Neuron (in vitro differentiated cells): ENCODE results near the gene RAB3GAP1.

Experiments used
- H2AFZ ChIP-seq: one replicate; pipeline ENCODE4 v1.6.1; 2013; ENCODE audit warnings: low read depth, mild to moderate bottlenecking, inconsistent platforms, low read length, moderate library complexity
- H3K27me3 ChIP-seq: one replicate; pipeline ENCODE4 v1.6.1; 2013; ENCODE audit warnings: low read length; ENCODE audit not compliant: insufficient read depth
- H3K36me3 ChIP-seq: one replicate; pipeline ENCODE4 v1.6.1; 2013; ENCODE audit warnings: low read length; ENCODE audit not compliant: insufficient read depth
- H3K4me1 ChIP-seq: one replicate; pipeline ENCODE4 v1.6.1; 2013; ENCODE audit warnings: low read length; ENCODE audit not compliant: insufficient read depth
- H3K4me3 ChIP-seq: 2 replicates; pipeline ENCODE4 v1.5.1; 2013; ENCODE audit warnings: mild to moderate bottlenecking, low read length, moderate library complexity
- H3K9me3 ChIP-seq: one replicate; pipeline ENCODE4 v1.6.1; 2013; ENCODE audit warnings: low read length

RAB3GAP1 gene

GRCh38 chr2:135189148-135189547 lies 137.1 kb downstream of the RAB3GAP1 start:
- Histone ChIP-seq H3K9me3 (peaks cover 7% of the 10 kb centered on the region), H3K27me3 (no peaks in the 10 kb centered on the region), H3K36me3 (no peaks in the 10 kb centered on the region), H3K4me1 (no peaks in the 10 kb centered on the region), H3K4me3 (no peak overlapping the region), H2AFZ (no peak overlapping the region)

- Histone ChIP-seq H3K9me3 (peaks cover 8% of the 10 kb centered on the region), H3K27me3 (no peaks in the 10 kb centered on the region), H2AFZ (no peak overlapping the region), H3K36me3 (no peaks in the 10 kb centered on the region), H3K4me1 (no peaks in the 10 kb centered on the region), H3K4me3 (no peak overlapping the region)
Measured at GRCh38 chr2:135190799-135191198, 138.7 kb downstream of the RAB3GAP1 start.

GRCh38 chr2:135198481-135198880 lies 146.4 kb downstream of the RAB3GAP1 start:
- H3K4me3 ChIP-seq = no peak overlapping the region
- H2AFZ ChIP-seq = no peak overlapping the region
- H3K36me3 ChIP-seq = peaks cover 17% of the 10 kb centered on the region
- H3K4me1 ChIP-seq = no peaks in the 10 kb centered on the region
- no peaks in the 10 kb centered on the region for H3K27me3 ChIP-seq
- H3K9me3 ChIP-seq = peaks cover 2% of the 10 kb centered on the region

GRCh38 chr2:135202751-135203150 lies 150.7 kb downstream of the RAB3GAP1 start:
- Histone ChIP-seq H3K4me1 (no peaks in the 10 kb centered on the region), H3K27me3 (no peaks in the 10 kb centered on the region), H3K4me3 (no peak overlapping the region), H3K9me3 (no peaks in the 10 kb centered on the region), H2AFZ (no peak overlapping the region), H3K36me3 (peaks cover 24% of the 10 kb centered on the region)

GRCh38 chr2:135203944-135204343 lies 151.9 kb downstream of the RAB3GAP1 start:
- Histone ChIP-seq H3K27me3 (no peaks in the 10 kb centered on the region), H3K9me3 (no peaks in the 10 kb centered on the region)

GRCh38 chr2:135208016-135208415 lies 155.9 kb downstream of the RAB3GAP1 start:
- H3K4me1 ChIP-seq = no peaks in the 10 kb centered on the region
- H3K9me3 ChIP-seq = no peaks in the 10 kb centered on the region
- H2AFZ ChIP-seq = no peak overlapping the region
- peaks cover 7% of the 10 kb centered on the region for H3K36me3 ChIP-seq
- no peak overlapping the region for H3K4me3 ChIP-seq
- no peaks in the 10 kb centered on the region for H3K27me3 ChIP-seq

More at GRCh38 chr2:135203944-135204343, 151.9 kb downstream of the RAB3GAP1 start:
- Histone ChIP-seq H3K4me1 (no peaks in the 10 kb centered on the region), H3K36me3 (peaks cover 24% of the 10 kb centered on the region), H3K4me3 (no peak overlapping the region), H2AFZ (no peak overlapping the region)

GRCh38 chr2:135212757-135213156 lies 160.7 kb downstream of the RAB3GAP1 start:
- H3K4me3 ChIP-seq = no peak overlapping the region
- no peaks in the 10 kb centered on the region for H3K9me3 ChIP-seq
- no peaks in the 10 kb centered on the region for H3K4me1 ChIP-seq
- H2AFZ ChIP-seq = no peak overlapping the region
- no peaks in the 10 kb centered on the region for H3K36me3 ChIP-seq
- no peaks in the 10 kb centered on the region for H3K27me3 ChIP-seq

- no peaks in the 10 kb centered on the region for H3K36me3 ChIP-seq
- H3K4me1 ChIP-seq = no peaks in the 10 kb centered on the region
- no peak overlapping the region for H3K4me3 ChIP-seq
- H3K9me3 ChIP-seq = no peaks in the 10 kb centered on the region
- no peak overlapping the region for H2AFZ ChIP-seq
- no peaks in the 10 kb centered on the region for H3K27me3 ChIP-seq
Measured at GRCh38 chr2:135218426-135218825, 166.3 kb downstream of the RAB3GAP1 start.

- Histone ChIP-seq H3K9me3 (no peaks in the 10 kb centered on the region), H3K36me3 (no peaks in the 10 kb centered on the region), H2AFZ (no peak overlapping the region), H3K4me1 (no peaks in the 10 kb centered on the region), H3K27me3 (no peaks in the 10 kb centered on the region), H3K4me3 (no peak overlapping the region)
Measured at GRCh38 chr2:135219226-135219625, 167.1 kb downstream of the RAB3GAP1 start.
